Raji (cell line): Measurements from ENCODE around the gene DENND1C.

Experiments used
- POLR2A ChIP-seq: IDR thresholded peaks from 2 replicates; pipeline ENCODE4 v1.6.1; 2011; ENCODE audit warnings: low read depth, low read length, control low read depth; ENCODE audit not compliant: insufficient read depth

DENND1C gene, protein sequence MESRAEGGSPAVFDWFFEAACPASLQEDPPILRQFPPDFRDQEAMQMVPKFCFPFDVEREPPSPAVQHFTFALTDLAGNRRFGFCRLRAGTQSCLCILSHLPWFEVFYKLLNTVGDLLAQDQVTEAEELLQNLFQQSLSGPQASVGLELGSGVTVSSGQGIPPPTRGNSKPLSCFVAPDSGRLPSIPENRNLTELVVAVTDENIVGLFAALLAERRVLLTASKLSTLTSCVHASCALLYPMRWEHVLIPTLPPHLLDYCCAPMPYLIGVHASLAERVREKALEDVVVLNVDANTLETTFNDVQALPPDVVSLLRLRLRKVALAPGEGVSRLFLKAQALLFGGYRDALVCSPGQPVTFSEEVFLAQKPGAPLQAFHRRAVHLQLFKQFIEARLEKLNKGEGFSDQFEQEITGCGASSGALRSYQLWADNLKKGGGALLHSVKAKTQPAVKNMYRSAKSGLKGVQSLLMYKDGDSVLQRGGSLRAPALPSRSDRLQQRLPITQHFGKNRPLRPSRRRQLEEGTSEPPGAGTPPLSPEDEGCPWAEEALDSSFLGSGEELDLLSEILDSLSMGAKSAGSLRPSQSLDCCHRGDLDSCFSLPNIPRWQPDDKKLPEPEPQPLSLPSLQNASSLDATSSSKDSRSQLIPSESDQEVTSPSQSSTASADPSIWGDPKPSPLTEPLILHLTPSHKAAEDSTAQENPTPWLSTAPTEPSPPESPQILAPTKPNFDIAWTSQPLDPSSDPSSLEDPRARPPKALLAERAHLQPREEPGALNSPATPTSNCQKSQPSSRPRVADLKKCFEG

DNA sequence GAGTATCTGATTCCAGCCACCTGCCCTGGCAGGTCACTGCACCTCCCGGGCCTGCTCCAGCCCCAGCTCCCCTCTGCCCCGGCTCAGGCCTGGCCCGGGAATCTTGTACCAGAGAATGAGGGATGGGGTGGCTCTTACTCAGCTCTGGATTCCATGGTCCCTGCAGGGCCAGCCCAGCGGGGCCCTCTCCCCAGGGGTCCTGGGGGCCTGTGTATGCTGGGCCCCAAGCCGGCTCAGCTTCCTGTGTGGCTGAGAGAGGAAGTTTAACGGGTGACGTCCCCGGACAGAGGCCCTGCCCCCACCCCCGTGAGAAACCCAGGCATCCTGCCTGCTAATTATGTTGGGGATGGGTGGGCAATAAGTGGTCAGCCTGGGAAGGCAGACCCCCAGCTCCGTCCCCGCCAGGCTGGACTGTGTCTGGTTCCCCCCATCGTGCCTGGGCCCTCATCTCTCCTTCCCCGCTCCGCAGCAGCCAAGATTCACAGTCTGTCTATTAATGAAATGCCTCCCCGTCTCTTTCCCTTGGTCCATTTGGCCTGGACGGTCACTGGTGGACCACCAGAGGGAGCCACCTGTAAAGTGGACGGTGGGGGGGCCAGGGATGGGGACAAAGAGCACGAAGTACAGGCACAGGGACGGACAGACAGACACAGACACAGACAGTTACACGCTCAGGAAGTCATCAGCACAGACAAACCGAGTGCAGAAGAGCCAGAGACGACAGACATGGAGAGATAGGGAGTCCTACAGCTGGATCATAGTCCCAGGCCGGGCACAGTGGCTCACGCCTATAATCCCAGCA, at the start of gene DENND1C:
DENND1C (minus strand) TSS at position 247 of the 802 bp plus-strand sequence; CDS start at position 155, 92 bp downstream.
- TF ChIP-seq POLR2A, result peak; percentile 59; the same call in 1 of the 2 replicates

DNA sequence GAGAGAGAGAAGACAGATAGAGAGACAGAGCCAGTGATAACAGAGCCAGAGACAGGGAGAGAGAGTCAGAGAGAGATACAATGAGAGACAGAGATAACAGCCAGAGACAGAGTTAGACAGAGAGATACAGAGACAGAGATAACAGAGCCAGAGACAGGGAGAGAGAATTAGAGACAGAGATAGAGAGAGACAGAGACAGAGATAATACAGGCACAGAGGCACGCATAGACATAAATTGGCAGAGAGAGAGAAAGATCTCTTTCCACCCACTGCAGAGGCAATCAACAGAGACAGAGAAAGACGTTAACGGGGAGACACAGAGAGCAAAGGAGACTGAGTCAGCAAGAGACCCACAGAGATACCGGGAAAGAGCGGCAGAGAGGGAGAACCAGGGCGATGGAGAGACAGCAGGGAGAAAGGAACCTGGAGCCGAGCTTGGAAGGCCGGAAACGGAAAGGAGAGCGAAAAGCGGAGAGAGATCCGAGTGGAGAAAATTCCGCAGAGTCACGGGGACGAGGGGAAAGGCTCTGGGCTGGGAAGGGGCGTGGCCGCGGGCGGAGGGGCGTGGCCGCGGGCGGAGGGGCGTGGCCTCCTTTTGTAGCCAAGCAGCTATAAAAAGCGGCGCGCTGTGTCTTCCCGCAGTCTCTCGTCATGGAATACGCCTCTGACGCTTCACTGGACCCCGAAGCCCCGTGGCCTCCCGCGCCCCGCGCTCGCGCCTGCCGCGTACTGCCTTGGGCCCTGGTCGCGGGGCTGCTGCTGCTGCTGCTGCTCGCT, 49.0 kb upstream of the DENND1C start, which contains the start of gene TNFSF9:
TNFSF9 (plus strand) TSS at position 641 of the 777 bp plus-strand sequence; CDS start at position 652, 11 bp downstream.
- peak; percentile 100 for TF ChIP-seq POLR2A

DNA sequence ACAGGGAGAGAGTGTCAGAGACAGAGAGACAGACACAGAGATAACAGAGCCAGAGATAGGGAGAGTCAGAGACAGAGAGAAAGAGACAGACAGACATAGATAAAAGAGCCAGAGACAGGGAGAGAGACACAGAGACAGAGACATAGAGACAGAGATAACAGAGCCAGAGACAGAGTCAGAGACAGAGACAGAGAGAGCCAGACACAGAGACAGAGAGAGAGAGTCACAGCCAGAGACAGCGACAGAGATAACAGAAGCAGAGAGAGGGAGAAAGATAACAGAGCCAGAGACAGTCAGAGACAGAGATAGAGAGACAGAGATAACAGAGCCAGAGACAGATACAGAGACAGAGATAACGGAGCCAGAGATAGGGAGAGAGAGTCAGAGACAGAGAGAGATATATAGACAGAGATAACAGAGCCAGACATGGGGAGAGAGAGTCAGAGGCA, 48.4 kb upstream of the DENND1C start:
- TF ChIP-seq POLR2A, result no peak

DNA sequence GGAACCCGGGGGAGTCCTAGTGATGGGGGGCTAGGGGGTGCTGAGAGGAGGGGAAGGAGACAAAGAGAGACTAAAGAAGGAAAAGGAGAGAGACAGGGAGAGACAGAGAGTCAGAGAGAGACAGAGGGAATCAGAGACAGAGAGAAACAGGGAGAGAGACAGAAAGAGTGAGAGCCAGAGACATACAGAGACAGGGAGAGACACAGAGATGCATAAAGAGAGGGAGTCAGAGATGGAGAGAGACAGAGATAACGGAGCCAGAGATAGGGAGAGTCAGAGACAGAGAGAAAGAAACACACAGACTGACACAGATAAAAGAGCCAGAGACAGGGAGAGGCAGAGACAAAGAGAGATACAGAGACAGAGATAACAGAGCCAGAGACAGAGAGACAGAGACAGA, 47.8 kb upstream of the DENND1C start:
- TF ChIP-seq POLR2A, result no peak

DNA sequence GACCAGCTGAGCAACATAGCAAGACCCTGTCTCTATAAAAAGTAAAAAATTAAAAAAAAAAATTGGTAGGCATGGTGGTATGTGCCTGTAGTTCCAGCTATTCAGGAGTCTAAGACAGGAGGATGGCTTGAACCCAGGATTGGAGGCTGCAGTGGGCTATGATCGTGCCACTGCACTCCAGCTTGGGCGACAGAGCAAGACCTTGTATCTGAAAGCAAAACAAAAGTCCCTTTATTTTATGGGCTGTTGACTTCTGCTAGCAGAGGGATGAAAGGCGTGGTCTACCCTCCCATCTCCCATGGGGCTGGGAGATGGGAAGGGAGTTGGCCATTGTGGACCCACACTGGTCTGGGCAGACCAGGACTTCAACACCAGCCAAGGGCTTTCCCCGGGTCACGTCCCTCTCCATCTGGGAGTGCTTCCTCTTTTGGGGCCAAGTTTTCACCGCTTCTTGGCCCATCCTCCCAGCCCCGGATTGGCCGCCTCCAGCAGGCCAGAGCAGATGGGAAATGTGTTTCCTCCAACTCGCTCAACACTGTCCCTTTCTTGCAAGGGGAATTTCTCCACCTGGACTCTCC, 47.0 kb upstream of the DENND1C start:
- no peak; the same call in 1 of the 2 replicates for TF ChIP-seq POLR2A

DNA sequence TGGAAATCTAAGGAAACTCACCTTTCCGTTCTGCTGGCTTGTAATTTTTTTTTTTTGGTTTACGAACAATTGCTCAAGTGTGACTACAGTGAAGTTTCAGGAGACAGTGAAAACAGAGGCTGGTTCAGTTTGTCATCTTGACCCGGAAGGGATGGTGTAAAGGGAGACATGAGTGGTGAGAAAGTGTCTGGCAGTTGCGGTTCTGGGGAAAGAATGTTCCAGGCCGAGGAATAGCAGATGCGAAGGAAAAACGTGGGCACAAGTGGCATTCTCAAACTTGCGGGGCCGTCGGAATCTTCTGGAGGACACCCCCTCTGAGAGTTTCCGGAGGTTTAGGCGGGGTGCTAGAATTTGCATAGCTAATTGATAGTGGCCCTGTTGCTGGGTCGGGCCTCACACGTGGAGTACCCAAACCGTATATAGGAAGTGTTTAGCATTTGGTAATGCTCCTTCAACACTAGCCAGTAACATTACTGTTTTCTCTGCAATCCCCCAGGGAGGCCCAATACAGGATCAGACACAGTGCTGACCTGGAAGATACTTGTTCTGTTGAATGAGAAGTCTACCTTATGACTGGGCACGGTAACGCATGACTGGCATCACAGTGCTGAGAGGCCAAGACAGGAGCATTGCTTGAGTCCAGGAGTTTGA, 46.4 kb upstream of the DENND1C start:
- peak; percentile 61 for TF ChIP-seq POLR2A

DNA sequence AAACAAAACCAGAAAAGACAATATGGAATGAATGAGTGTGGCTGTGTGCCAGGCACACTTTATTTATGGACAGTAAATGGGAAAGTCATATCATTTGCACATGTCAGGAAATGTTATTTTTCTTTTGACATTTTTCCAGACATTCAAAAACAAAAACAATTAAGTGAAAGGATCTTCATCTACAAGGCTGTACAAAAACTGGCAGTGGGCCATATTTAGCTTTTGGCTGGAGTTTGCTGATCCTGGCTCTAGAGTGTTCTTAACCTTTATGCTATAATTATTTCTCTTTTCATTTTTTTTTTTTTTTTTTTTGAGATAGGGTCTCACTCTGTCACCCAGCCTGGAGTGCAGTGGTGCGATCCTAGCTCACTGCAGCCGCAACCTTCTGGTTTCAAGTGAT, 42.7 kb upstream of the DENND1C start:
- no peak for TF ChIP-seq POLR2A

DNA sequence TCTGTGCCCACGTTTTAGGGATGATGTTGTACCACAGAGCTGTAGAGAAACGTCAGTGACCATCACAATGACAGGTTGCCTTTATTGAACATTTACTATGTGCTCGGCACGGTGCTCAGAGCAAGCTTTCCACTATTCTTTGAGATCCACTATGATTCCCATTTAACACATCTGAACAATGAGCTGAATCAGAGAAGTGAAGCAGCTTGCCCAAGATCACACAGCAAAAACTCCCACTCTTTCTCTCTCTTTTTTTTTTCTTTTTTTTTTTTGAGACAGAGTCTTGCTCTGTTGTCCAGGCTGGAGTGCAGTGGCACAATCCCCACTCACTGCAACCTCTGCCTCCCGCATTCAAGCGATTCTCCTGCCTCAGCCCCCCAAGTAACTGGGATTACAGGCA, 41.1 kb upstream of the DENND1C start:
- TF ChIP-seq POLR2A, result no peak

DNA sequence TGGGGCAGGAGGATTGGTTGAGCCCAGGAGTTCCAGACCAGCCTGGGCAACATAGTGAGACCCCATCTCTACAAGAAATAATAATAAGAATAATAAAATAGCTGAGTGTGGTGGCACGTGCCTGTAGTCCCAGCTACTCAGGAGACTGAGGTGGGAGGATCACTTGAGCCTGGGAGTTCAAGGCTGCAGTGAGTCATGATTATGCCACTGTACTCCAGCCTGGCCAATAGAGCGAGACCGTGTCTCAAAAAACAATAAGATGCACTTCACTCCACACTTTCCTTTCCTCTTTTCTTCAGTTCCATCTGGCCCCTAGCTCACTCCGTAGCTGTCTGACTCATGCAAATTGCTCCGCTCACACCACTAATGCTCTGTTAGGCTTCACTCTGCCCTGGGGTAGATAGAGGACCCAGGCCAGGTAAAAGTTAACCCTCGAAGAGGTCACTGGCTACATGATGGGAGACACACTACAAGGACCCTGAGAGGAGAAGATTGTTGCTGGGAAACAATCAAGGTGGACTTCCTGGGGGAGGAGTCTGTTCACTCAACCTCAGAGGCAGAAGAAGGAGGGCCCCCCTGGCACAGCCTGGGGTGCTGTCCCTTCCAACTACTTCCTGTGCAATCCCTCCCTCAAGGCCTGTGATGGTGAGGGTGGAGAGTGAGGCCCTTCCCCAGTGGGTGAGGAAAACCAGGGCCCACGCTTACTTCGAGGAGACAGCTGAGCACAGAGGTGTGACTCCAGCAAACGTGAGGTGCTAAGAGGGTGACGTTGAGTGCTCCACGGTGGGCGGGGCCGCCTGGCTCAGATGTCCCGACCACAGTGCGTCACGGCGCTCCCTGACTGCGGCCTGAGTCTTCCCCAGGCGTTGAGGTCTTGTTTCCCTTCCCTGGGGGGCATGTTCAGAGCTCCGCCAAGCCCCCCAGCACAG, 40.4 kb upstream of the DENND1C start:
- peak; percentile 70 for TF ChIP-seq POLR2A

DNA sequence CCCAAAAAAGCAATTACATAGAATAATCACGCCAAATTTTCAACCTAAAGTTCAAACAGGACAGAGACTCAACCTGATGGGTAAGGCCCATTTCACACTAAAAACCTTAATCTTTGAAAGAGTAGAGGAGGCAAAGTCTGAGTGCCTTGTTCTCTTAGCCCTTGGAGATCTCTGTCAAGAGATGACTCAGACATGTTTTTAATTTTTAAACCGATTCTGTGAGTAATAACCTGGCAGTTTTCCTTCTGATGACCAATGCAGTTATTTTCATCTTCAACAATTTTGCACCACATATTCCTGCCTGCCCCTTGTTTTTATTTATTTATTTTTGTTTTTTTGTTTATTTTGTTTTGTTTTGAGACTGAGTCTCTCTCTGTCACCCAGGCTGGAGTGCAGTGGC, 37.7 kb upstream of the DENND1C start:
- TF ChIP-seq POLR2A, result no peak

DNA sequence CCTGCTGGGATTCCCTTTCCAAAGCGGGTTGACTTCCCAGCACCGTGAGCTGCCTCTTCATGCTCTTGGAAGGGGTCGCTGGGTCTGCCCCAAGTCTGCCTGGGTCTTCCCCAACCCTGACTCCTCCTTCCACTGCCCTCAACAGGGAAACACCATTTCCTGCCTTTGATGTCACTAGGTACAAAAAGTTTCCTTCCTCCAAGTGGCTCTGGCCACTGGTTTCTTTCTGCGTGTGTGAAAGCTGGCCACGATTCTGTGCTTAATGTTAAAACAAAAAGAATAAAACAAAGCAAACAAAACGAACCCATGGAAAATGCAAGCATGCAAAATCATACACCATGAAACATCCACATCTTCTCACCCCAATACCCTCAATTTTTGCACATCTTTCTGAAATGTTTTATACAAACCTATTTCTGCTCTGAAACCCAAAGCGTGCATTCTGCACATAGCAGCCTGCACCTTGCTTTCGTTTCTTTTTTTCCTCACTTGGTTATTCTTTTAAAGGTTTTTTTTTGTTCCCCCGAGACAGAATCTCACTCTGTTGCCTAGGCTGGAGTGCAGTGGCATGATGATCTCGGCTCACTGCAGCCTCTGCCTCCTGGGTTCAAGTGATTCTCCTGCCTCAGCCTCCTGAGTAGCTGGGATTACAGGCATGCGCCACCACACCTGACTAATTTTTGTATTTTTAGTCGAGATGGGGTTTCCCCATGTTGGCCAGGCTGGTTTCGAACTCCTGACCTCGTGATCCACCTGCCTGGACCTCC, 36.7 kb upstream of the DENND1C start:
- 0 out of 2 replicates have a peak, but pooled peaks have one; percentile 14 for TF ChIP-seq POLR2A
